ENCODE data around the gene RNF130.

RNF130 gene

GRCh38 chr5:180109920-180110319, 38.4 kb upstream of the RNF130 start:
- no peak for DNase-seq
- Histone ChIP-seq H3K36me3 (ENCODE audit: control insufficient read depth in 4 of 4, insufficient read depth in 4 of 4, low read length in 3 of 4) (no peaks in the 10 kb centered on the region), H3K4me1 (ENCODE audit: control extremely low read depth in 1 of 4, control insufficient read depth in 4 of 4, insufficient read depth in 4 of 4, low read length in 3 of 4) (peaks cover 0 to 19% (median 8%) of the 10 kb centered on the region in 4 experiments), H3K27ac (ENCODE audit: insufficient read depth in 1 of 2, low read depth in 1 of 2, low read length in 2 of 2, poor library complexity in 1 of 2, severe bottlenecking in 2 of 2) (no peak overlapping the region), H3K4me3 (ENCODE audit: control insufficient read depth in 1 of 7, extremely low read depth in 1 of 7, insufficient read depth in 4 of 7, low read depth in 2 of 7, low read length in 6 of 7) (no peak overlapping the region), H3K9me3 (ENCODE audit: control extremely low read depth in 1 of 5, control insufficient read depth in 4 of 5, insufficient read depth in 2 of 5, low read depth in 1 of 5, low read length in 4 of 5) (peaks cover 0 to 19% (median 4%) of the 10 kb centered on the region in 5 experiments), H3K27me3 (replicated peaks in 2 of 5; ENCODE audit: control insufficient read depth in 4 of 5, insufficient read depth in 5 of 5, low read length in 4 of 5) (no peaks in the 10 kb centered on the region)
- ChIA-PET POLR2A (interaction anchor here (0.6 kb wide), 1 partner anchor 20 kb away, joined by 3 read pairs; no protein-coding TSS in a partner anchor), CTCF (interaction anchor here (0.8 to 1.5 kb wide), 4 partner anchors 11 to 219 kb away, joined by 3 to 5 read pairs (median 4); no protein-coding TSS in a partner anchor)
- no CpG with 5 or more reads among the region's 9 CpGs for WGBS (ENCODE audit: insufficient coverage)

GRCh38 chr5:180107005-180107404, 35.4 kb upstream of the RNF130 start:
- no peak for DNase-seq
- peaks cover 0 to 19% (median 8%) of the 10 kb centered on the region in 4 experiments for H3K4me1 ChIP-seq (ENCODE audit: control extremely low read depth in 1 of 4, control insufficient read depth in 4 of 4, insufficient read depth in 4 of 4, low read length in 3 of 4)
- ChIA-PET POLR2A (no interaction called here), CTCF (no interaction called here)
- peaks cover 0 to 19% (median 4%) of the 10 kb centered on the region in 5 experiments for H3K9me3 ChIP-seq (ENCODE audit: control extremely low read depth in 1 of 5, control insufficient read depth in 4 of 5, insufficient read depth in 2 of 5, low read depth in 1 of 5, low read length in 4 of 5)
- WGBS (ENCODE audit: insufficient coverage) = no CpG with 5 or more reads among the region's 1 CpG
- no peaks in the 10 kb centered on the region for H3K36me3 ChIP-seq (ENCODE audit: control insufficient read depth in 4 of 4, insufficient read depth in 4 of 4, low read length in 3 of 4)
- no peak overlapping the region for H3K27ac ChIP-seq (ENCODE audit: insufficient read depth in 1 of 2, low read depth in 1 of 2, low read length in 2 of 2, poor library complexity in 1 of 2, severe bottlenecking in 2 of 2)
- H3K27me3 ChIP-seq (replicated peaks in 2 of 5; ENCODE audit: control insufficient read depth in 4 of 5, insufficient read depth in 5 of 5, low read length in 4 of 5) = no peaks in the 10 kb centered on the region
- no peak overlapping the region for H3K4me3 ChIP-seq (ENCODE audit: control insufficient read depth in 1 of 7, extremely low read depth in 1 of 7, insufficient read depth in 4 of 7, low read depth in 2 of 7, low read length in 6 of 7)

GRCh38 chr5:180105827-180106312, 34.3 kb upstream of the RNF130 start:
- peaks cover 0 to 15% (median 7%) of the 10 kb centered on the region in 4 experiments for H3K4me1 ChIP-seq (ENCODE audit: control extremely low read depth in 1 of 4, control insufficient read depth in 4 of 4, insufficient read depth in 4 of 4, low read length in 3 of 4)
- WGBS (ENCODE audit: insufficient coverage) = 87% methylated on average over 3 of the region's 5 CpGs

GRCh38 chr5:180104168-180104530, 32.6 kb upstream of the RNF130 start:
- no peaks in the 10 kb centered on the region for H3K36me3 ChIP-seq (ENCODE audit: control insufficient read depth in 4 of 4, insufficient read depth in 4 of 4, low read length in 3 of 4)
- H3K27ac ChIP-seq (ENCODE audit: insufficient read depth in 1 of 2, low read depth in 1 of 2, low read length in 2 of 2, poor library complexity in 1 of 2, severe bottlenecking in 2 of 2) = no peak overlapping the region
- no peaks in the 10 kb centered on the region for H3K4me1 ChIP-seq (ENCODE audit: control extremely low read depth in 1 of 4, control insufficient read depth in 4 of 4, insufficient read depth in 4 of 4, low read length in 3 of 4)
- peaks cover 0 to 19% (median 4%) of the 10 kb centered on the region in 5 experiments for H3K9me3 ChIP-seq (ENCODE audit: control extremely low read depth in 1 of 5, control insufficient read depth in 4 of 5, insufficient read depth in 2 of 5, low read depth in 1 of 5, low read length in 4 of 5)
- WGBS (ENCODE audit: insufficient coverage) = 97% methylated on average over 3 of the region's 3 CpGs
- ChIA-PET POLR2A (no interaction called here), CTCF (no interaction called here)
- H3K4me3 ChIP-seq (ENCODE audit: control insufficient read depth in 1 of 7, extremely low read depth in 1 of 7, insufficient read depth in 4 of 7, low read depth in 2 of 7, low read length in 6 of 7) = no peak overlapping the region
- no peaks in the 10 kb centered on the region for H3K27me3 ChIP-seq (replicated peaks in 2 of 5; ENCODE audit: control insufficient read depth in 4 of 5, insufficient read depth in 5 of 5, low read length in 4 of 5)
- no peak for DNase-seq

More at GRCh38 chr5:180105827-180106312, 34.3 kb upstream of the RNF130 start:
- POLR2A ChIA-PET = no interaction called here
- Histone ChIP-seq H3K27ac (ENCODE audit: insufficient read depth in 1 of 2, low read depth in 1 of 2, low read length in 2 of 2, poor library complexity in 1 of 2, severe bottlenecking in 2 of 2) (no peak overlapping the region), H3K4me3 (ENCODE audit: control insufficient read depth in 1 of 7, extremely low read depth in 1 of 7, insufficient read depth in 4 of 7, low read depth in 2 of 7, low read length in 6 of 7) (no peak overlapping the region), H3K27me3 (replicated peaks in 2 of 5; ENCODE audit: control insufficient read depth in 4 of 5, insufficient read depth in 5 of 5, low read length in 4 of 5) (no peaks in the 10 kb centered on the region), H3K36me3 (ENCODE audit: control insufficient read depth in 4 of 4, insufficient read depth in 4 of 4, low read length in 3 of 4) (no peaks in the 10 kb centered on the region), H3K9me3 (ENCODE audit: control extremely low read depth in 1 of 5, control insufficient read depth in 4 of 5, insufficient read depth in 2 of 5, low read depth in 1 of 5, low read length in 4 of 5) (peaks cover 0 to 19% (median 4%) of the 10 kb centered on the region in 5 experiments)
- no peak for DNase-seq
- CTCF ChIA-PET = interaction anchor here (0.6 to 0.8 kb wide), 3 partner anchors 12 to 1054 kb away, joined by 3 read pairs; no protein-coding TSS in a partner anchor

- no peak overlapping the region for H3K4me3 ChIP-seq (ENCODE audit: control insufficient read depth in 1 of 7, extremely low read depth in 1 of 7, insufficient read depth in 4 of 7, low read depth in 2 of 7, low read length in 6 of 7)
- WGBS (ENCODE audit: insufficient coverage) = 60% methylated on average over 1 of the region's 6 CpGs
- peaks cover 0 to 19% (median 6%) of the 10 kb centered on the region in 5 experiments for H3K9me3 ChIP-seq (ENCODE audit: control extremely low read depth in 1 of 5, control insufficient read depth in 4 of 5, insufficient read depth in 2 of 5, low read depth in 1 of 5, low read length in 4 of 5)
- CTCF ChIA-PET = no interaction called here
- H3K36me3 ChIP-seq (ENCODE audit: control insufficient read depth in 4 of 4, insufficient read depth in 4 of 4, low read length in 3 of 4) = no peaks in the 10 kb centered on the region
- DNase-seq = no peak
- POLR2A ChIA-PET = no interaction called here
- H3K27me3 ChIP-seq (replicated peaks in 2 of 5; ENCODE audit: control insufficient read depth in 4 of 5, insufficient read depth in 5 of 5, low read length in 4 of 5) = no peaks in the 10 kb centered on the region
- no peak overlapping the region for H3K27ac ChIP-seq (ENCODE audit: insufficient read depth in 1 of 2, low read depth in 1 of 2, low read length in 2 of 2, poor library complexity in 1 of 2, severe bottlenecking in 2 of 2)
- no peaks in the 10 kb centered on the region for H3K4me1 ChIP-seq (ENCODE audit: control extremely low read depth in 1 of 4, control insufficient read depth in 4 of 4, insufficient read depth in 4 of 4, low read length in 3 of 4)
Measured at GRCh38 chr5:180103487-180104167, 32.1 kb upstream of the RNF130 start.

GRCh38 chr5:180102636-180103035, 31.1 kb upstream of the RNF130 start:
- Histone ChIP-seq H3K9me3 (ENCODE audit: control extremely low read depth in 1 of 5, control insufficient read depth in 4 of 5, insufficient read depth in 2 of 5, low read depth in 1 of 5, low read length in 4 of 5) (peaks cover 0 to 14% (median 4%) of the 10 kb centered on the region in 5 experiments), H3K36me3 (ENCODE audit: control insufficient read depth in 4 of 4, insufficient read depth in 4 of 4, low read length in 3 of 4) (no peaks in the 10 kb centered on the region), H3K4me1 (ENCODE audit: control extremely low read depth in 1 of 4, control insufficient read depth in 4 of 4, insufficient read depth in 4 of 4, low read length in 3 of 4) (no peaks in the 10 kb centered on the region), H3K4me3 (ENCODE audit: control insufficient read depth in 1 of 7, extremely low read depth in 1 of 7, insufficient read depth in 4 of 7, low read depth in 2 of 7, low read length in 6 of 7) (no peak overlapping the region), H3K27ac (ENCODE audit: insufficient read depth in 1 of 2, low read depth in 1 of 2, low read length in 2 of 2, poor library complexity in 1 of 2, severe bottlenecking in 2 of 2) (no peak overlapping the region), H3K27me3 (replicated peaks in 2 of 5; ENCODE audit: control insufficient read depth in 4 of 5, insufficient read depth in 5 of 5, low read length in 4 of 5) (no peaks in the 10 kb centered on the region)
- WGBS (ENCODE audit: insufficient coverage) = 89% methylated on average over 4 of the region's 9 CpGs
- ChIA-PET CTCF (no interaction called here), POLR2A (no interaction called here)
- DNase-seq = no peak

GRCh38 chr5:180101451-180102105, 30.0 kb upstream of the RNF130 start:
- H3K4me3 ChIP-seq (ENCODE audit: control insufficient read depth in 1 of 7, extremely low read depth in 1 of 7, insufficient read depth in 4 of 7, low read depth in 2 of 7, low read length in 6 of 7) = no peak overlapping the region
- CTCF ChIA-PET = no interaction called here
- peaks cover 0 to 9% (median 3%) of the 10 kb centered on the region in 5 experiments for H3K9me3 ChIP-seq (ENCODE audit: control extremely low read depth in 1 of 5, control insufficient read depth in 4 of 5, insufficient read depth in 2 of 5, low read depth in 1 of 5, low read length in 4 of 5)
- H3K27me3 ChIP-seq (replicated peaks in 2 of 5; ENCODE audit: control insufficient read depth in 4 of 5, insufficient read depth in 5 of 5, low read length in 4 of 5) = no peaks in the 10 kb centered on the region
- no peaks in the 10 kb centered on the region for H3K4me1 ChIP-seq (ENCODE audit: control extremely low read depth in 1 of 4, control insufficient read depth in 4 of 4, insufficient read depth in 4 of 4, low read length in 3 of 4)
- WGBS (ENCODE audit: insufficient coverage) = 96% methylated on average over 18 of the region's 20 CpGs
- no peak overlapping the region for H3K27ac ChIP-seq (ENCODE audit: insufficient read depth in 1 of 2, low read depth in 1 of 2, low read length in 2 of 2, poor library complexity in 1 of 2, severe bottlenecking in 2 of 2)
- POLR2A ChIA-PET = no interaction called here
- no peaks in the 10 kb centered on the region for H3K36me3 ChIP-seq (ENCODE audit: control insufficient read depth in 4 of 4, insufficient read depth in 4 of 4, low read length in 3 of 4)
- DNase-seq = no peak

All from common myeloid progenitor, CD34-positive (primary cell).